Ascending aorta (tissue), 2 donors: ENCODE results near the gene PRKCA. TPM values are rescaled to one million over a fixed set of nuclear protein-coding genes. Genes with fewer than 3 reads are reported as not detected.
"Not testable (repeated sequence)": the region's sequence is repeated elsewhere in the genome, so short reads cannot be mapped to it uniquely, and the experiment has no call there.

Experiments
- DNase-seq, 2 donors: peaks; one replicate each; pipeline ENCODE4 v3.0.0-alpha.2; 2019; ENCODE audit warnings: low spot score in 2 of 2
- H3K27ac ChIP-seq, 2 donors: fragments of 200-600 bp; sonication (generic); one replicate each; pipeline ENCODE4 v1.5.1; 2016 to 2017; ENCODE audit warnings: mild to moderate bottlenecking in 1 of 2
- H3K27me3 ChIP-seq: fragments of 200-600 bp; sonication (generic); one replicate; pipeline ENCODE4 v1.5.1; 2017
- H3K36me3 ChIP-seq, 2 donors: fragments of 200-600 bp; sonication (generic); one replicate each; pipeline ENCODE4 v1.5.1; 2016
- H3K4me1 ChIP-seq, 2 donors: fragments of 200-600 bp; sonication (generic); one replicate each; pipeline ENCODE4 v1.5.1; 2016 to 2017; ENCODE audit warnings: mild to moderate bottlenecking in 1 of 2
- H3K4me3 ChIP-seq, 2 donors: fragments of 200-600 bp; sonication (generic); one replicate each; pipeline ENCODE4 v1.5.1; 2016 to 2017; ENCODE audit warnings: mild to moderate bottlenecking in 1 of 2
- H3K9me3 ChIP-seq, 2 donors: fragments of 200-600 bp; sonication (generic); one replicate each; pipeline ENCODE4 v1.5.1; 2016
- CTCF ChIP-seq, 3 experiments: fragments of 200-600 bp in 2 of 3; fragments of 450-650 bp in 1 of 3; sonication (generic) in 2 of 3; IDR thresholded peaks; one replicate each; pipeline ENCODE4 v1.5.1; 2016 to 2019; ENCODE audit warnings: antibody characterized with exemption in 3 of 3, mild to moderate bottlenecking in 1 of 3, moderate library complexity in 1 of 3
- intact Hi-C: fragments of 100-400 bp; cut with DNase I; formaldehyde crosslinking; loops from one replicate; pipeline ENCODE4 v1.15.1; 2023
- total RNA-seq: library from RNA; depleted of rRNA; stranded (reverse); fragments of >200 nt; gene quantifications from one replicate; pipeline ENCODE4 v1.1.0, GENCODE V29; 2016

The PRKCA gene
- total RNA-seq, 1 donor from 2014 or later, result 3.2 TPM

DNA sequence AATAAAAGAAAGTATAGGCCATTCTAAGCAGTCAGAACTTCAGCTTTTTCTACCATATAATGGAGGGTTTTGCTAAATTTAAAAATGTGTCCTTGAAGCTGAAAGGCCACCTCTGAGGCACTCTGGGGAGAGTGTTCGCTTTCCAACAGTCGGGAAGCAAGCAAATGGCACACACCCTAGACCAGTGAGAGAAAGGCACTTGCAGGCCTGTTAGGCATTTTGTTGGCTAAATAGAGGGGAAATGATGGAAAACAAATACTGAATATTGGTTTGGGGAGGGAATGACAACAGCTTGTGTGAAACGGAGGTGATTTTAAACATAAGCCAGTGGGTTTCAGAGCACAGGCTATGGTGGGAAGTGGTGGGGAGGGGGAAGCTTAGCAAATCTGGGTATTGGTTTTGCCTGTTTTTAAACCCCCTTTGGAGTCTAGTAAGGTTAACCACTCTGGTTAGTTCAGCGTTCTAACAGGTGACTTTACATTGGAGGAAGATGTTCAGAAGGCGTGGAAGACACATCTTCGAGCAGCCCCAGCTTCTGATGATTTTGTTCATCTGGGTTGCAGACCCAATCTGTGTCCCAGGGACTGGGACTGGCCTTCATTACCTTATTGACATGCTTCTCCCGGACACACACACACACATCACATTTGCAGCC, 90.5 kb downstream of the PRKCA start:
- DNase-seq, result no peak
- intact Hi-C loops, result no loop called here
- no peaks in the 10 kb centered on the region for H3K36me3 ChIP-seq
- no peaks in the 10 kb centered on the region for H3K27me3 ChIP-seq
- H3K9me3 ChIP-seq, result no peaks in the 10 kb centered on the region
- no peaks in the 10 kb centered on the region for H3K4me1 ChIP-seq
- no peak for TF ChIP-seq CTCF (IDR thresholded peaks at IDR 0.05)
- H3K4me3 ChIP-seq, result no peak overlapping the region
- no peak overlapping the region for H3K27ac ChIP-seq

GRCh38 chr17:66395961-66396360, 93.5 kb downstream of the PRKCA start:
- Histone ChIP-seq H3K36me3 (no peaks in the 10 kb centered on the region), H3K4me1 (no peaks in the 10 kb centered on the region), H3K27ac (no peak overlapping the region), H3K4me3 (no peak overlapping the region), H3K27me3 (no peaks in the 10 kb centered on the region), H3K9me3 (no peaks in the 10 kb centered on the region)
- intact Hi-C loops, result no loop called here
- DNase-seq, result no peak
- no peak for TF ChIP-seq CTCF (IDR thresholded peaks at IDR 0.05)

- Histone ChIP-seq H3K9me3 (no peaks in the 10 kb centered on the region), H3K36me3 (no peaks in the 10 kb centered on the region), H3K27ac (no peak overlapping the region), H3K27me3 (no peaks in the 10 kb centered on the region), H3K4me3 (no peak overlapping the region), H3K4me1 (no peaks in the 10 kb centered on the region)
- intact Hi-C loops, result no loop called here
- DNase-seq, result no peak
- no peak for TF ChIP-seq CTCF (IDR thresholded peaks at IDR 0.05)
Observed at GRCh38 chr17:66397486-66397885, 95.1 kb downstream of the PRKCA start.

- Histone ChIP-seq H3K4me3 (no peak overlapping the region), H3K4me1 (no peaks in the 10 kb centered on the region), H3K36me3 (no peaks in the 10 kb centered on the region), H3K27me3 (no peaks in the 10 kb centered on the region), H3K27ac (no peak overlapping the region), H3K9me3 (no peaks in the 10 kb centered on the region)
- DNase-seq, result no peak
- TF ChIP-seq CTCF (IDR thresholded peaks at IDR 0.05), result no peak
- intact Hi-C loops, result no loop called here
Observed at GRCh38 chr17:66398059-66398458, 95.6 kb downstream of the PRKCA start.

DNA sequence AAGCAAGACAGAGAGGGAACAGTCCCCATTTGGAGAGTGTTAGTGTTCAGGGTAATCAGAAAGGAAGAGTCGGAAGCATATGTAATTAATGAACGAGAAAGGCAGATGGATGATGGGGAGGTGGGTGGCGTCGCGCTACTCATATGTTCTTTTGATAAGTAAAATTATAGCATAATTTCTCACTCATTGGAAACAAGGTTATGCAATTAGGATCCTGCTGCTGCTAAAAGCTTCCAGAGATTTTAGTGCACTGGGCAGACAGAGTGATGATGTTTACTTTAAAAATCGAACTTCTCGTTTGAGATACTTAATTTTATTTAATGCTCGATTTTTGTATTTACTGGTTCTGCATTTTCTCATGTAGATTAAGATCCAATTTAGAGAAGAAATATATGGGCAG, 96.2 kb downstream of the PRKCA start:
- no peak for TF ChIP-seq CTCF (IDR thresholded peaks at IDR 0.05)
- no peak overlapping the region for H3K27ac ChIP-seq

GRCh38 chr17:66399441-66399840, 97.0 kb downstream of the PRKCA start:
- no peak overlapping the region for H3K4me3 ChIP-seq
- no peak for TF ChIP-seq CTCF (IDR thresholded peaks at IDR 0.05)
- intact Hi-C loops, result no loop called here
- no peaks in the 10 kb centered on the region for H3K36me3 ChIP-seq
- no peaks in the 10 kb centered on the region for H3K27me3 ChIP-seq
- peaks cover 0 to 3% of the 10 kb centered on the region in 2 donors for H3K4me1 ChIP-seq
- no peaks in the 10 kb centered on the region for H3K9me3 ChIP-seq
- DNase-seq, result no peak
- H3K27ac ChIP-seq, result no peak overlapping the region

More for the DNA sequence above, 96.2 kb downstream of the PRKCA start:
- DNase-seq, result no peak
- no peaks in the 10 kb centered on the region for H3K4me1 ChIP-seq
- H3K9me3 ChIP-seq, result no peaks in the 10 kb centered on the region
- no peaks in the 10 kb centered on the region for H3K27me3 ChIP-seq
- H3K4me3 ChIP-seq, result no peak overlapping the region
- H3K36me3 ChIP-seq, result no peaks in the 10 kb centered on the region
- intact Hi-C loops, result no loop called here

- H3K9me3 ChIP-seq, H3K27me3 ChIP-seq, DNase-seq, H3K4me1 ChIP-seq, H3K36me3 ChIP-seq, intact Hi-C loops, H3K4me3 ChIP-seq, H3K27ac ChIP-seq: not testable (repeated sequence)
Observed at GRCh38 chr17:66400041-66400688, 97.8 kb downstream of the PRKCA start.
